ENCODE data around the gene TMEM273. TPM values are rescaled to one million over a fixed set of nuclear protein-coding genes. Genes with fewer than 3 reads are reported as not detected.

TMEM273 gene
- total RNA-seq, 1 experiment from 2014 or later, result not detected

DNA sequence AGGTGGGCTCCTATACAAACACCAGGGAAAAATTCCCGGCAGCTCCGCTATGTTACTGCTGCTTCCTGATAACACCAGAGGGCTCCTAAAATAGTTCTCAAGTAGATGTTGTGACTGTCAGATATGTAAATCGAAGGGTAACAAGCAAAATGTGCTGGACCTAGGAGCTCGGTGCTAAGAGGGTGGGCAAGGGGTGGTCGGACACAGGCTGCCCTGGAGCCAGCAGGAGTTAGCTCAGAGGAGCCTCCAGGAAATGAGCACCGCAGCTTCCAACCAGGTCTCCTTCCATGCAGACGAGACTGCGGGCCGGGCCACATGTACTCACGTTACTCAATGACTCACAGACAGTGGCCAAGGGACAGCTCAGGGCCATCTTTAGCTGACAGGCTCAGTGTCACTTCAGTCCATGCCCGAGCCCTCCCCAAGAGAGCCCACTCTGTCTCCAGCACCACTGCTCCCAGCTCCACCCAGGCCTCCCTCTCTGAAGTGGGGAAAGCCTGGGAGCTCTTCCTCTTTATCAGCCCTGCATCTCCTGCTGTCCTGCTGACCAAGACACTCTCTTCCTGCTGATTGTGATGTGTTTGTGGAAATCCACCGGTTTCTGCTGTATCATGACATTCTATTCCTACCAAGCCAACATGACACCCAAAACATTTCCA is 37.2 kb upstream of the TMEM273 start:
- no TSS peak for BruUV-seq (replicated peaks)
- Mint-ChIP-seq H3K4me3 (ENCODE audit: unreplicated experiment) (no peak overlapping the region), H3K9me3 (ENCODE audit: unreplicated experiment) (peaks cover 5% of the 10 kb centered on the region), H3K4me1 (ENCODE audit: insufficient read depth, unreplicated experiment) (no peaks in the 10 kb centered on the region), H3K36me3 (ENCODE audit: insufficient read depth, unreplicated experiment) (no peaks in the 10 kb centered on the region), H3K27me3 (ENCODE audit: insufficient read depth, unreplicated experiment) (peaks cover 28% of the 10 kb centered on the region), H3K27ac (ENCODE audit: low read depth, unreplicated experiment) (no peak overlapping the region)
- no peak for DNase-seq (ENCODE audit: unreplicated experiment)
- ChIA-PET CTCF (no interaction called here), POLR2A (no interaction called here)
- intact Hi-C loops (cut with micrococcal nuclease), result no loop called here
- TF ChIP-seq, protein P1, sequence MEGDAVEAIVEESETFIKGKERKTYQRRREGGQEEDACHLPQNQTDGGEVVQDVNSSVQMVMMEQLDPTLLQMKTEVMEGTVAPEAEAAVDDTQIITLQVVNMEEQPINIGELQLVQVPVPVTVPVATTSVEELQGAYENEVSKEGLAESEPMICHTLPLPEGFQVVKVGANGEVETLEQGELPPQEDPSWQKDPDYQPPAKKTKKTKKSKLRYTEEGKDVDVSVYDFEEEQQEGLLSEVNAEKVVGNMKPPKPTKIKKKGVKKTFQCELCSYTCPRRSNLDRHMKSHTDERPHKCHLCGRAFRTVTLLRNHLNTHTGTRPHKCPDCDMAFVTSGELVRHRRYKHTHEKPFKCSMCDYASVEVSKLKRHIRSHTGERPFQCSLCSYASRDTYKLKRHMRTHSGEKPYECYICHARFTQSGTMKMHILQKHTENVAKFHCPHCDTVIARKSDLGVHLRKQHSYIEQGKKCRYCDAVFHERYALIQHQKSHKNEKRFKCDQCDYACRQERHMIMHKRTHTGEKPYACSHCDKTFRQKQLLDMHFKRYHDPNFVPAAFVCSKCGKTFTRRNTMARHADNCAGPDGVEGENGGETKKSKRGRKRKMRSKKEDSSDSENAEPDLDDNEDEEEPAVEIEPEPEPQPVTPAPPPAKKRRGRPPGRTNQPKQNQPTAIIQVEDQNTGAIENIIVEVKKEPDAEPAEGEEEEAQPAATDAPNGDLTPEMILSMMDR (IDR thresholded peaks at IDR 0.05; ENCODE audit: unreplicated experiment), result no peak

DNA sequence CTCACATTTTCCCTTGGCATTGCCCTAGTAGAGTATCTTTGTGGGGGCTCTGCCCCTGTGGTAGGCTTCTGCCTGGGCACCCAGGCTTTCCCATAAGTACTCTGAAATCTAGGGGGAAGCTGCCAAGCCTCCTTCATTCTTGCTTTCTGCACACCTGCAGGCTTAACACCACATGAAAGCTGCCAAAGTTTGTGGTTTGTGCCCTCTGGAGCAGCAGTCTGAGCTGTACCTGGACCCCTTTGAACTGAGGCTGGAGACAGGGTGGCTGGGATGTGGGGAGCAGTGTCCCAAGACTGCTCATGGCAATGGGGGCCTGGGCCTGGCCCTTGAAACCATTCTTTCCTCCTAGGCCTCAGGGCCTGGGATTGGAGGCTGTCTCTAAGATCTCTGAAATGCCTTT is 35.0 kb upstream of the TMEM273 start:
- TF ChIP-seq, protein P1 (IDR thresholded peaks at IDR 0.05; ENCODE audit: unreplicated experiment), result no peak
- H3K27me3 Mint-ChIP-seq (ENCODE audit: insufficient read depth, unreplicated experiment), result peaks cover 32% of the 10 kb centered on the region
- no peak overlapping the region for H3K27ac Mint-ChIP-seq (ENCODE audit: low read depth, unreplicated experiment)
- no TSS peak for BruUV-seq (replicated peaks)
- no peak overlapping the region for H3K4me3 Mint-ChIP-seq (ENCODE audit: unreplicated experiment)
- no peak for DNase-seq (ENCODE audit: unreplicated experiment)
- ChIA-PET CTCF (no interaction called here), POLR2A (no interaction called here)
- no peaks in the 10 kb centered on the region for H3K4me1 Mint-ChIP-seq (ENCODE audit: insufficient read depth, unreplicated experiment)
- H3K9me3 Mint-ChIP-seq (ENCODE audit: unreplicated experiment), result peaks cover 5% of the 10 kb centered on the region
- intact Hi-C loops (cut with micrococcal nuclease), result no loop called here
- no peaks in the 10 kb centered on the region for H3K36me3 Mint-ChIP-seq (ENCODE audit: insufficient read depth, unreplicated experiment)

DNA sequence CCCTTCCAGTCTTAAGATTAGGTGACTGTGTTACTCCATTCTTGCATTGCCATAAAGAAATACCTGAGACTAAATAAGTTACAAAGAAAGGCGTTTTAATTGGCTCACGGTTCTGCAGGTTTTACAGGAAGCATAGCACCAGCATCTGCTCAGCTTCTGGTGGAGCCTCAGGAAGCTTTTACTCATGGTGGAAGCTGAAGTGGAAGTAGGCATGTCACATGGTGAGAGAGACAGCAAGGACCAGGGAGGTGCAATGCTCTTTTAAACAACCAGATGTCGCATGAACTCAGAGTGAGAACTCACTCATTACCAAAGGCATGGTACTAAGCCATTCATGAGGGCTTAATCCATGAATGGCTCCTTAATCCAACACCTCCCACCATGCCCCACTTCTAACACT is 34.0 kb upstream of the TMEM273 start:
- no peak for DNase-seq (ENCODE audit: unreplicated experiment)
- Mint-ChIP-seq H3K9me3 (ENCODE audit: unreplicated experiment) (peaks cover 5% of the 10 kb centered on the region), H3K27ac (ENCODE audit: low read depth, unreplicated experiment) (no peak overlapping the region), H3K4me1 (ENCODE audit: insufficient read depth, unreplicated experiment) (peaks cover 5% of the 10 kb centered on the region), H3K4me3 (ENCODE audit: unreplicated experiment) (no peak overlapping the region), H3K27me3 (ENCODE audit: insufficient read depth, unreplicated experiment) (peaks cover 43% of the 10 kb centered on the region), H3K36me3 (ENCODE audit: insufficient read depth, unreplicated experiment) (no peaks in the 10 kb centered on the region)
- intact Hi-C loops (cut with micrococcal nuclease), result no loop called here
- POLR2A ChIA-PET, result no interaction called here
- CTCF ChIA-PET, result interaction anchor here (0.7 to 1.1 kb wide), 2 partner anchors 17 to 54 kb away, joined by 3 to 4 read pairs; no protein-coding TSS in a partner anchor
- no TSS peak for BruUV-seq (replicated peaks)
- TF ChIP-seq, protein P1 (IDR thresholded peaks at IDR 0.05; ENCODE audit: unreplicated experiment), result no peak

DNA sequence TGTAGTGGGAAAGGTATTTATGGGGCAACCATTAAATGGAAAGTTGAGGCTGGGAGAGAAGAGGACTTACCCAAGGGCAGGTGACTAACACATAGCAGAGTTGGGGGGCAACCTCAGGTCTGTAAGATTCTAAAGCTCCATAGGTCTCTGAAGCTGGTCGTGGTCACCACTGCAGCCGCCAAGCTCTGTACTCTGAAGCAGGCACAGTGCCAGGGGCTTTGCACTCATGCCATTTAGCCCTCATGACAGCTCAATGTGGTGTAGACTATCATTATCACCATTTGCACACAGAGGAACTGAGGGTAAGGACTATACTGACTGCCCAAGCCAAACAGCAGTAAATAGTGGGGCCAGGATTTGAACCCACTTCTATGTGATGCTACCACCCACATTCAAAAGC is 32.5 kb upstream of the TMEM273 start:
- H3K27me3 Mint-ChIP-seq (ENCODE audit: insufficient read depth, unreplicated experiment), result peaks cover 47% of the 10 kb centered on the region
- ChIA-PET CTCF (interaction anchor here (0.6 to 1.0 kb wide), 2 partner anchors 119 to 240 kb away, joined by 3 read pairs; no protein-coding TSS in a partner anchor), POLR2A (no interaction called here)

More for the DNA sequence above, 32.5 kb upstream of the TMEM273 start:
- intact Hi-C loops (cut with micrococcal nuclease), result no loop called here
- Mint-ChIP-seq H3K27ac (ENCODE audit: low read depth, unreplicated experiment) (no peak overlapping the region), H3K9me3 (ENCODE audit: unreplicated experiment) (no peaks in the 10 kb centered on the region), H3K36me3 (ENCODE audit: insufficient read depth, unreplicated experiment) (no peaks in the 10 kb centered on the region), H3K4me3 (ENCODE audit: unreplicated experiment) (no peak overlapping the region), H3K4me1 (ENCODE audit: insufficient read depth, unreplicated experiment) (peaks cover 6% of the 10 kb centered on the region)
- BruUV-seq (replicated peaks), result no TSS peak
- TF ChIP-seq, protein P1 (IDR thresholded peaks at IDR 0.05; ENCODE audit: unreplicated experiment), result no peak
- DNase-seq (ENCODE audit: unreplicated experiment), result no peak

Measured in MCF 10A (cell line).